Measurements from ENCODE around the gene NXPE3.
"Not testable (repeated sequence)": the region's sequence is repeated elsewhere in the genome, so short reads cannot be mapped to it uniquely, and the experiment has no call there.

GRCh38 chr3:101864926-101865325 lies 85.9 kb downstream of the NXPE3 start:
- not testable (repeated sequence) for TF ChIP-seq CTCF (IDR thresholded peaks at IDR 0.05; ENCODE audit: poor library complexity, severe bottlenecking); TAF1 (IDR thresholded peaks at IDR 0.05; ENCODE audit: low read depth)
